ENCODE results near the gene PJA2.

- TF ChIP-seq CTCF (IDR thresholded peaks at IDR 0.05) = no peak
- no peak for TF ChIP-seq POLR2A (IDR thresholded peaks at IDR 0.05)
- no peak for TF ChIP-seq EP300 (IDR thresholded peaks at IDR 0.05)
Observed at GRCh38 chr5:109349388-109349787, 60.4 kb downstream of the PJA2 start.
